Measurements from ENCODE around the gene RBM24.

RBM24 gene

DNA sequence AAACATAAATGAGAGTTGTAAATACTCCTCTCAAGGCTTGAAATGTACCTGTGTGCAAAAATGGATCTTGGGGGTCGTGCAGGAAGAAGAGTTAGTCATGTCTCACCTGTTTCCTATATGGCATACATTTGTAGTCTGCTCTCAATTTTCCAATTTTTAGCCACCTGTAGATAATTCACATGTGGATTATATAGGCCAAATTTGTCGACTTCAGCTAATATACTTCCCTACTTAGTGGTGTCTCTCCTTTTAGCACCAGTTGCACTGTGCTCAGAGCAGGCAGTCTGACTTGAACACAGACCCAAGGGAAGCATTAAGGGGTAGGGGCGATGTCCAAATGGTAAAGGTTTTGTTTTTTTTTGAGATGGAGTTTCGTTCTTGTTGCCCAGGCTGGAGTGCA is 1.9 kb downstream of the RBM24 start:
- no peak for TF ChIP-seq CTCF (IDR thresholded peaks at IDR 0.05)
- H3K4me3 ChIP-seq, result peak overlapping the region; percentile 83
- no peak for DNase-seq (ENCODE audit: low spot score)
- peak overlapping the region; percentile 68 to 95 for H3K27ac ChIP-seq

DNA sequence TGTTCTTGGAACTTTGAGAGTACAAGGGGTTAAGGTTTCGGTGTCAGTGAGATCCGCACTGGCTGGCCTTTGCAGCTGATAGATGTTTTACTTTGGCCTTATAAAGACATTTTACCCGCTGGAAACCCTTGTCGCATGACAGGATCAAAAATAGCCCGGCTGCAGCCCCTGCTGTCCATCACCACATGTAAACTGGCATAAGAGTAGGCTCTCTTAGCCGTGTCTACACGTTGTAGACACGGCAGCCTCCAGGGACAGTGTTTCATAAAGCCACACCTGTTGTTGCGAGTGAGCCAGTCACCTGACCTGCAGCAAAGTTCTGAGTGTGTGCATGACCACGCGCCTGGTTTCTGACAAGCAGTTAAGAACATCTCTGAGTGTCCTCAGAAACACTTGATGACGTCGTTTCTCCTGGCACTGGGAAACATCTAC is 8.5 kb downstream of the RBM24 start:
- peak overlapping the region; percentile 82 to 86 for H3K27ac ChIP-seq
- TF ChIP-seq CTCF (IDR thresholded peaks at IDR 0.05), result no peak
- H3K4me3 ChIP-seq, result peak overlapping the region; percentile 38
- peak; percentile 83 for DNase-seq (ENCODE audit: low spot score)

DNA sequence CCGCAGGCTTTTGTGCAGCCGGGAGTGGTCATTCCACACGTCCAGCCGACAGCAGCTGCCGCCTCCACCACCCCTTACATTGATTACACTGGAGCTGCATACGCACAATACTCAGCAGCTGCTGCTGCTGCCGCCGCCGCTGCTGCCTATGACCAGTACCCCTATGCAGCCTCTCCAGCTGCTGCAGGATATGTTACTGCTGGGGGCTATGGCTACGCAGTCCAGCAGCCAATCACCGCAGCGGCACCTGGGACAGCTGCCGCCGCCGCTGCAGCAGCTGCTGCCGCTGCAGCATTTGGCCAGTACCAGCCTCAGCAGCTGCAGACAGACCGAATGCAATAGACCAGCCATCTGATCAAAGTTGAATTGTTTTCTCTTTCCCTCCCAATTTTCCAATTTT is 10.6 kb downstream of the RBM24 start:
- TF ChIP-seq CTCF (IDR thresholded peaks at IDR 0.05), result no peak
- no peak for DNase-seq (ENCODE audit: low spot score)

GRCh38 chr6:17292600-17293133 is 11.5 kb downstream of the RBM24 start:
- no peak for TF ChIP-seq CTCF (IDR thresholded peaks at IDR 0.05)

More for the DNA sequence above, 10.6 kb downstream of the RBM24 start:
- H3K4me3 ChIP-seq, result no peak overlapping the region
- H3K27ac ChIP-seq, result peak overlapping the region in 1 of 2 donors; percentile 7

GRCh38 chr6:17293395-17293794 is 12.2 kb downstream of the RBM24 start:
- DNase-seq (ENCODE audit: low spot score), result no peak
- Histone ChIP-seq H3K4me3 (no peak overlapping the region), H3K27ac (no peak overlapping the region)
- TF ChIP-seq CTCF (IDR thresholded peaks at IDR 0.05), result no peak

More at GRCh38 chr6:17292600-17293133, 11.5 kb downstream of the RBM24 start:
- Histone ChIP-seq H3K27ac (no peak overlapping the region), H3K4me3 (no peak overlapping the region)
- no peak for DNase-seq (ENCODE audit: low spot score)

DNA sequence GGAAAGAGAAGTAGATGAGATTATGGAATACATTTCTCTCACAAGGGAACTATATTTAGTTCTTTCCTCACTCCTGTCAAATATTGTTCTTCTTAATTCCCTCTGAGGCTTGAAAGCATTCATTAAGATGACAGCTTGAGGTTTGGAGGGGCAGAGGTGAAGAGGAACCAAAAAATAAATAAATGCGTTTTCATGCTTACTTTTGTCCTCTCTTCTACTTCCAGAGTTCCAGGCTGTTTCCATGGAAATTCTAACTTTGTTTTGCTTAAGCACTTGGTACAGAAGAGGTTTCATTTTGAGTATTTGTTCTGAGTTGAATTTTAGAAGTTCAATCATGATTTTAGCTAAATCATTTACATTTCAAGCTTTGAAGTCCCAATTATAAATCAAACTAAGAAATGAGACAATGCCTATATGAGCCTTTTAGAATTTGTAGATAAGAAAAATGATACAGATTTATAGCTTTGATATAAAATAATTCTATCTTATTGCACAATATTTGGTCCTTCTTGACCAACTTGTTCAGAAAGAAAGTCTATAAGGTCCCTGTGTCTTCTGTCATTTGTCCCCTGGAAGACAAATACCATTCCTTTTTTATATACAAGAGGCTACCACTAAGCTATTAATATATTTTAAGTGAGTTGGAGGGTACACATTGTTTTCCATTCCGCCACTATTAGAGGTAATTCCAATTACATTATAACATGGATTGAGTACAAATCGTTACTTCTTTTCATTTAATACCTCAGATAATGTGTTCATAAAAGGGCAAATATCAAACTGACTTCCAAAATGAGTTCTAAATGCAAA is 16.3 kb downstream of the RBM24 start:
- DNase-seq (ENCODE audit: low spot score), result no peak
- no peak for TF ChIP-seq CTCF (IDR thresholded peaks at IDR 0.05)
- no peak overlapping the region for H3K4me3 ChIP-seq
- peak overlapping the region in 1 of 2 donors; percentile 37 for H3K27ac ChIP-seq

GRCh38 chr6:17298257-17298656 is 17.1 kb downstream of the RBM24 start:
- H3K27ac ChIP-seq, result no peak overlapping the region
- TF ChIP-seq CTCF (IDR thresholded peaks at IDR 0.05), result no peak

More at GRCh38 chr6:17298257-17298656, 17.1 kb downstream of the RBM24 start:
- no peak overlapping the region for H3K4me3 ChIP-seq
- DNase-seq (ENCODE audit: low spot score), result no peak

All from coronary artery (tissue), 2 donors.